HG03064 (cell line): ENCODE results near the gene SECISBP2.

Experiments
- ATAC-seq: cut with Tn5 transposase; IDR thresholded peaks from one replicate; pipeline ENCODE4 v1.9.1; 2021; ENCODE audit warnings: low read depth; ENCODE audit not compliant: unreplicated experiment

SECISBP2 gene

DNA sequence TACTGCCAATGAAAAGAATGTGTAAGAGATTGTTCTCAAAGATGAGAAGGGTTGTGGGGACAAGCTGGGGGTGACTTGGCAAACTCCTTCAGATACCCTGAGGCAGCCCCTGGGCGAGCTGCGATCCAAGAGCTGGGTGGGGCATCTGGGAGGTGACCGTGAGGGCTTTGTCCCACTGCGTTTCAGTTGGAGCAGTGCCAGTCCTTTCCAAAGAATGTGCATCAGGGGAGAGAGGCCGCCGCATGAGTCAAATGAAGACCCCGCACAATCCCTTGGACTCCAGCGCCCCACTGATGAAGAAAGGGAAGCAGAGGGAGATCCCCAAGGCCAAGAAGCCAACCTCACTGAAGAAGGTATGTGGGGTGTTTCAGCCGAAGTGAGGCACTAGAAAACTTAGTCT, 28.4 kb downstream of the SECISBP2 start:
- ATAC-seq = no peak

DNA sequence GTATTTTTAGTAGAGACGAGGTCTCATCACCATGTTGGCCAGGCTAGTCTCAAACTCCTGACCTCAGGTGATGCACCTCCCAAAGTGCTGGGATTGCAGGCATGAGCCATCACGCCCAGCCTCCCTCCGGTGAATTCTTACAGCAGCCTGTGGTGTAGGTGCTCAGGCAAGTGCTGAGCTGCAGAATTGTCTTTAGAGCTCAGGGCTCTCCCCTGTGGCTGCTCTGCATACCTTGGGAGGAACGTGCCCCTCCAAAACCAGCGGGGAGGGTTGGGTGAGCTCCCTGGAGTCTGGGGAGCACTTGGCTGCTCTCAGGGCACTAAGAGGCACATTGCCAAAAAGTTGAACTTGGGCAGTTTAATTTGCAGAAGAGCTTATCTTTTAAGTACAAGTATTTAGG, 29.4 kb downstream of the SECISBP2 start:
- no peak for ATAC-seq

DNA sequence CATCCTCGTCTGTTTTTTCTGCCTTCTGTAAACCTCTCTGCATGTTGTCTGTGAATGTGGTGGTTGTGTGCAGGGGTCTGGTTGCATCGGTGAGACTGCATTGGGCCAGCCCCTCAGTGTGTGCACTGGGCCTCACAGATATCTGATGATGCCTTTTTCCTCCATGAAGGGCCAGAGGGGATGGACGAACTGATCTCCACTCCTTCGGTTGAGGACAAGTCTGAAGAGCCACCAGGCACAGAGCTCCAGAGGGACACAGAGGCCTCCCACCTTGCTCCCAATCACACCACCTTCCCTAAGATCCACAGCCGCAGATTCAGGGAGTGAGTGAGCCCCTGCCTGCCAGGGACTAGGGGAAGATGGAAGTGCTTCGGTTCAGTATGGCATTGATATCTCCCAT, 31.3 kb downstream of the SECISBP2 start:
- no peak for ATAC-seq

DNA sequence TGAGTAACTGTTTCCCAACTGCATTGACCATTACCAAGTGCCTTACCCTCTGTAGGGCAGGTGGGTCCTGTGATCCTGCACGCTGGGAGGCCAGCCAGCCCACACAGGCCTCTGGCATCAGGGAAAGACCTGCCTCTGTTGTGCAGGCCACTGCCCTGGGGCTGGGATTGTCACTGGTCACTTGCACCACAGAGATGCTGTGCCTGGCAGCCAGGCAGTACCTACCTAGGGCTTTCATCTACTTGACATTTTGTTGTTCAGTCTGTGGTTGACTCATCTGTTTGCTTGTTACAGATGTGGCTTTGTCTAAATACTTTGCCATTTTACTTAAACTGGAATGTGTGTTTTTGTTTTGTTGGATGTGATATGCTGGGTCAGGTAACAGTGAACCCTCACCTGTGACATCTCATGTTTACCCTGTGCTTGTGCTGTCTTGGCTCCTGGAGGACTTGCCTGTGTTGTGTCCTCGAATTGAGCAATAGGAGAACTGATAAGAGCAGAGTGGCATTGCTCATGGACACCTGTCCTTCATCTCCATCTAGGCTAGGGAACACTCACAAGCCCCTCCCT, 32.8 kb downstream of the SECISBP2 start:
- no peak for ATAC-seq

DNA sequence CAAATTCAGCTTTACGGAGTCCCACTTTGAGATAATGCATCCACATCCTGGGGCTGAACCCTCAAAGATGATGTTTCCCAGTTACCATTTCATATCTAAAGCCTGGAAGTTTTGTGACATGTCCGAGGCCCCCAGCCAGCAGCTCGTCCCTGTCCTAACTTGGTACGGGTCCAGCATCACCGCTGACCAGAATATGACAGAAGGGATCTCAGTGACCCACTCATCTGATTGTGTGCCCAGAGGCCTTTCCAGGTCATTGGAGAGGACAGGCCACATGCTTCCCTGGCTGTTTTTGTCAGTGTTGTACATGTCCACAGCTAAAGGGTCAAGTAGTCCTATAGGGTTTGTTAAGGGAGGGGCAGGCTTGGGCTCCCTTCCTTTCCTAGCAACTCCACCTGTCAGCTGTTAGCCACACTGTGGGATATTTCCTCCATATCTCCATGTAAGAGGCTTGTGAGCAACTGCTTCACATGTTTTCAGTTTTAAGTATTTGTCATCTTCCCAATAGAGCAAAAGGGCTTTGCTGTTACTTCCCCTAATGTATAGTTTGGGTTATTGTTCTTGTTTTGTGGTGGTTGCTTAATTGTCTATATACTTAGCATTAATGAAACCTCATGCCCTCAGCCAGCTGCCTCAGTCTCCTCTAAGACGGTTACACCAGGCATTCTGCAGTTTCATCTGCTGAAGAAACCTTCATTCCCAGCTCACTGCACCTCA, 33.4 kb downstream of the SECISBP2 start:
- ATAC-seq = no peak

- ATAC-seq = no peak
Measured at GRCh38 chr9:89352451-89352850, 34.2 kb downstream of the SECISBP2 start.

DNA sequence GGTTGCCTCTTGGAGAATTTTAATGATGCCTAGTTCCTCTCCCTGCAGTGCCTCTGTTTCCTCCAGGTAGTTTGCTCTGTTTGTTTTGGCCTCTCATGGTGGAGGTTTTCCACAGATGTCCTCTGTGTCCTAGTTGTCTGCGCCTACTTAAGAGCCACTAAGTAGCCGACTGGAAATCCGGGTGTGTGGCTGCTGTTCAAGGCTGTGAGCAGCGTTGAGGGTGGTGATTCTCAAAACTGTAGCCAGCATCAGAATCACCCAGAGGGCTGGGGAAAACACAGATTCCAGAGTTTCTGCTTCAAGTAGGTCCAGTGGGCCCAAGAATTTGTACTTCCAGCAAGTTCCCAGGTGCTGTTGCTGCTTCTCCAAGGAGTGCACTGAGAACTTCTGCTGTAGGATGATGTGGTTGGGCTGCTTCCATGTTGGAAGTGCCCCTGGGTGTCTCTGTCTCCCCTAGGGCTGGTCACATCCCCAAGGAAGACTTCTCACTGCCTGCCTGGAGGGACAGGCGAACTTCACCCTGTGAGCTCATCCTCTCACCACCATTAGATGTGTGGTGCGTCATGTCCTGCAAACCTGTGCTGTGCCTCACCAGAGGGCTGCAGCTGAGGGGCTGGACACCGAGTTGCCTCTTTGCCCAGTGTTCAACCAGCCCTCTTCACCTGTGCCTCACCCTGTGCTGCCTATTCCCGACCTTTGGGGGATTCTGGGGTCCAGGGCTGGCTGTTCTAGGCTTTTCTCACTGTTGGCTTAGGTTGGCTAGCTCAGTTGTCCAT, 34.8 kb downstream of the SECISBP2 start:
- ATAC-seq = no peak

GRCh38 chr9:89353989-89354388, 35.7 kb downstream of the SECISBP2 start:
- no peak for ATAC-seq

DNA sequence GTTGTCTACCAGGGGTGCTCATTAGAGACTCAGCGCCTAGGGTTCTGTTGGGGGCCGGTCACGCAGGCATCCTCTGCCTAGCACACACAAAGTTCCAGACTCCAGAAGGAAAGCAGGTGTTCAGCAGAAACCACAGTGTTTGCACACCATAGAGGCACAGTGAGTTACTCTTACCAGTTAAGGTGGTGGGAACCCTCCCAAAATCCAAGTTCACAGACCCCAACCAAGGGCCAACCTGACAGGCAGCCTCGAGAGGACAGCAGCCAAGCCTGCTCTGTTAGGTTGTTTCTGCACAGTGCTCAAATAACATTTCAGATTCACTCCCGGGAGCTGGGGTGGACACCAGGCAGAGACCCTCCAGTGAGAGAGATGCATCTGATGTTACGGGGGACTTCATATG, 36.2 kb downstream of the SECISBP2 start:
- ATAC-seq = no peak

GRCh38 chr9:89356782-89357181, 38.5 kb downstream of the SECISBP2 start:
- no peak for ATAC-seq

- no peak for ATAC-seq
Measured at GRCh38 chr9:89357331-89358197, 39.3 kb downstream of the SECISBP2 start.

DNA sequence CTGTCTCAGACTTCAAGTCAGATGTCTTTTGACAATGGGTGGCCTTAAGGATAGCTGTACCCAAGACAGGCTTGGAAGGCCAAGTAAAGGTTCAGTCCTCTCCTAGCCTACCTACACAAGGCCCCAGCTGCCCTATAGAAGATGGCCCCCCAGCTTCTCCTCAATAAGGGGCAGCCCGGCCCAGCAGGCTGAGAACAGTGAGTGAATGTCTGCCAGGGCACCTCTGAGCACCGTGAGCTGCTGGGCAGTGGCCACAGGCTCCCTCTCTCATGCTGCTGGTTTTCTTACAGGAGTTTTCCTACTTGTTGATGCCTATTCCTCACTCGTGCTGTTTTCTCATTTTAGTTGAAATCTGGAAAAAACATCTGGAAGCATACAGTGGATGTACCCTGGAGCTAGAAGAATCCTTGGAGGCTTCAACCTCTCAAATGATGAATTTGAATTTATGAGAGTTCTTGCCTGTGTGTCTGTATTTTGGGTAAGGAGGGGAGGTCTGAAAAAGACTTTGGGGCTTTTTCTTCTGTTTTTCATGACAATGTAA, 40.1 kb downstream of the SECISBP2 start:
- no peak for ATAC-seq

GRCh38 chr9:89358985-89359384, 40.7 kb downstream of the SECISBP2 start:
- ATAC-seq = no peak

- ATAC-seq = no peak
Measured at GRCh38 chr9:89359751-89360261, 41.5 kb downstream of the SECISBP2 start.

DNA sequence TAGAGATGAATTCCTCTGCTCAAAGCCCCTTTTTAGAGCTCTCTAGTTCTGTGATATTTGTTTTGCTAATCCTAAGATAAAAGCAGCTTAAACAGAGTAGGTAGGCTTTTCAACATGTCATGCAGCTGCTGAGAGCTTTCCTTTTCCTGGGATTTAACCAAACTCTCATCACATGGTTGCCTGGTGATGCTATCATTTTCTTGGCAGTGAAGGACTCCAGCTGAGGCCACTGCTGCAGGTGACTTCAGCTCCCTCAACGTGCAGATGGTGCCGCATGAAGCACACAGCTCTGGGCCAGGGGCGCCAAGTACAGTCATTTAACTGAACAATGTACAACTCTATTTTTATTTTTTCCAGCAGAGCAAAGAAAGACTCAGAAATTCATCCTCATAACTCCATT, 42.2 kb downstream of the SECISBP2 start:
- ATAC-seq = no peak

DNA sequence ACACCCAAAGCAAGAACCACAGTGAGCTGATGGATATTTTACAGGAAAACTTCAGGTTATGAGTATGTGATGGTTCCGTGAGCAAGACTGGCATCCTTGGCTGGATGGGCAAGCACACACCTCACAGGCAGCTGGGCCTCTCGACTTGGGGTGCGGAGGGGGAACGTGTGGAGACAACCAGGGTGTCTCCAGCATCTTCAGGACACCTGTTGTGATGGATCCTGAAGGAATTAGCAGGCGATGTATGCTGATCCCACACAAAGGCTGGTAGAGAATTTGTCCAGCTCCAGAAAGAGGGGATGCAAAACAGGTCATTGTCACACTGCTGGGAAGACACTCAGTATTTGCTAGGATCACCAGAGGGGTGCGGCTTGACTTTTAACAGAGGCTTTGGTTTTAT, 42.7 kb downstream of the SECISBP2 start:
- ATAC-seq = no peak

DNA sequence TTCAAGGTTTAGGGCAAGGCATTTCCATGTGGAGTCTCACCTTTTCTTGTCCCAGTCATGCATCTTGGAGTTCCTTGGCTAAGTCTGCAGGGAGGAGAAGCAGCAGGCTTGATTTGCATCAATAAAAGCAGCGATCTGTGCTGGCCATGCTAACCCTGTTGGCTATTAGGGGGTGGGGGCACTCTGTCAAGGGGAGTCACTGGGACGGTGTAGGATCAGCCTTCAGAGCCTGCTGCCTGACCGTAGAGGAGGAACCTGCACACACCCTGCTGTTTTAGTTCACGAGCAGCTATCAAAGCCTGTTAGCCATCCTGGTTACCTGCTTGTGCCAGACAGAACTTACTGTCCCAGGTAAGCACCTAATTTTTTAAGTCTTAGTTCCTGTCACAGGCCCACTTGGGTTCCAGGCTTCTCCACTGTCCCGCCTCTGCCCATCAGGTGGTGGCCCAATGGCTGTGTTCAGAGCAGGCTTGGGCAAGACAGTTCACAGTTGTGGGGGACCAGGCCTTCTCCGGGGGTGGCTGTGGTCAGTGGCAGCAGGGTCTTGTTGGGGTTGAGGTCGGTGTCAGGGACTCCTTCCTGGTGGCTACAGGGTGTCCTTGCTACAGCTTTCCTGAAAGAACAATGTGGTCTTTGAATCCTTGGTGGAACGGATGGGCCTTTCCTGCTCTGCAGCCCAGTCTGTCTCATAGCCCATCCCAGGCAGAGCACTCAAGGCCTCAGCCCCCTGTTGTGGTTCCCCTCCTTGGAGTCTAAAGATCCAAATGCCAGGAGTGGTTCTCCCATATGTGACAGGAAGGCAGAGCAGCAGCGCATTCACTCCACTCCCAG, 43.7 kb downstream of the SECISBP2 start:
- ATAC-seq = no peak

DNA sequence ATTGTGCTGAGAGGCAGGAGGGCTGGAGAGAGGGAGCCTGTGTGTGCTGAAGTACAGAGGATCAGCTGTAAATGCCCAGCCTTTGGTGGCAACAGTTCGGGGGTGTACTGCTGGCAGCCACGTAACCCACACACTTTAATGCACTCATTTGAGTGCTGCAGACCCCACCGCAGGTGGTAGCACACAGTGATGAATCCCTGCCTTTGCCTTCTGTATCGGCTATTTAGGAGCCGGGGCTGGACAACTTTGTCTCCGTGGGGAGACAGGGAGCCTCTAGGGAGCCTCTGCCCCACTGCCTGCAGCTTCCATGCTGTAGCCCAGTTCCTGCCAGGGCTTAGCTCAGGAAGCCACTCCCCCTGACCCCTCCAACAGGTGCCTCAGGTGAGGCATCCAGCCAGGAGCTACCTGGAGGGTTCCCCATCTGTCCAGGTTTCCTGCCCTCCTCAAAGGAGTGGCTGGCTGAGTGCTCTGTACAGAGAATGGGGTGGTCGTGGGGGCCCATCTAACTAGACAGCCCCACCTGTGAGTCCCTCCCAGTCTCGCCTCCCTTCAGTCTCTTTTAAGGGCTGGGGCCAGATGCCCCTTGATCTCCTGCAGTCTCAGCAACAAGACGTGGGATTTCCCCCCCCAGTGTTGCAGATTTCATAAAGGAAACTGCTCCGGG, 44.5 kb downstream of the SECISBP2 start:
- ATAC-seq = no peak

DNA sequence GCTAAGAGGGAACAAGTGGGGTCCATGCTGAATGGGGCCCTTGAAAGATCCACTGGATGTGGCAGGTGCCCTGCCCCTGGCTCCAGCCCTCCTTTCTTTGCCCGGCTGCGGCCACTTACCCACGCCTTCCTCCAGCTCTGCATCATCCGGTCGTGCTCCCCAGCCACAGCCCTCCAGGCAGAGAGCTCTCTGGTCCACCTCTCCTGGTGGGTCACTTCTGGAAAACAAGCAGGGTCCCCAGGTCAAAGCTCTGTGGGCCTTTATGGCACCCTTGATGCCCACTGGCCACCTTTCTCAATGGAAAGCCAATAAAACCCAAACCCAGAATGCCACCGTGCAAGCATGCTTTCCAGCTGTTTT, 45.0 kb downstream of the SECISBP2 start:
- ATAC-seq = no peak
